ENCODE measurements around the gene SEMA6D. TPM values are rescaled to one million over a fixed set of nuclear protein-coding genes. Genes with fewer than 3 reads are reported as not detected.

The SEMA6D gene
- total and polyA plus RNA-seq, 2 donors (not counting 3 experiments of a cell fraction or from before 2014, with no cell fraction given): 16.3 to 22.5 TPM

GRCh38 chr15:47696351-47696750 is 21.0 kb upstream of the SEMA6D start:
- Histone ChIP-seq H3K79me2 (ENCODE audit: control insufficient read depth, insufficient read depth, low read length) (no peaks in the 10 kb centered on the region), H3K9me1 (replicated peaks; ENCODE audit: control insufficient read depth, extremely low read depth, insufficient read depth, low read length) (no peaks in the 10 kb centered on the region), H3K4me3 (replicated peaks in 1 of 3; ENCODE audit: insufficient read depth in 1 of 3, low read depth in 1 of 3, low read length in 3 of 3) (no peak overlapping the region), H3K27ac (ENCODE audit: insufficient read depth, low read depth, low read length) (no peak overlapping the region), H3K36me3 (ENCODE audit: control insufficient read depth in 2 of 2, extremely low read depth in 1 of 2, insufficient read depth in 2 of 2, low read length in 2 of 2) (no peaks in the 10 kb centered on the region), H3K9ac (replicated peaks; ENCODE audit: extremely low read depth, insufficient read depth, low read length) (no peak overlapping the region), H2AFZ (ENCODE audit: low read depth, low read length) (no peak overlapping the region), H3K9me3 (replicated peaks; ENCODE audit: control insufficient read depth, insufficient read depth, low read length) (no peaks in the 10 kb centered on the region), H3K4me2 (ENCODE audit: insufficient read depth, low read length) (no peak overlapping the region), H4K20me1 (replicated peaks; ENCODE audit: control insufficient read depth, extremely low read depth, insufficient read depth, low read length) (no peaks in the 10 kb centered on the region), H3K27me3 (ENCODE audit: control insufficient read depth in 2 of 2, insufficient read depth in 2 of 2, low read length in 2 of 2) (no peaks in the 10 kb centered on the region), H3K4me1 (ENCODE audit: control insufficient read depth, extremely low read depth, insufficient read depth, low read length) (no peaks in the 10 kb centered on the region)
- CTCF ChIA-PET: no interaction called here
- dilution Hi-C loops (cut with MboI; ENCODE audit: extremely low pct_ligation_motif_present, low sequenced_read_pairs): no loop called here
- FAIRE-seq: no peak
- POLR2A ChIA-PET: no interaction called here
- TF ChIP-seq, protein P1, sequence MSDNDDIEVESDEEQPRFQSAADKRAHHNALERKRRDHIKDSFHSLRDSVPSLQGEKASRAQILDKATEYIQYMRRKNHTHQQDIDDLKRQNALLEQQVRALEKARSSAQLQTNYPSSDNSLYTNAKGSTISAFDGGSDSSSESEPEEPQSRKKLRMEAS (IDR thresholded peaks at IDR 0.05; ENCODE audit: insufficient read depth, insufficient read length): no peak
- no peak for TF ChIP-seq EZH2 (IDR thresholded peaks at IDR 0.05; ENCODE audit: borderline replicate concordance, low read depth, low read length, severe bottlenecking)
- BruUV-seq (replicated peaks): no TSS peak
- no peak for DNase-seq (ENCODE audit: low read depth, low spot score)
- intact Hi-C loops (cut with micrococcal nuclease): no loop called here

DNA sequence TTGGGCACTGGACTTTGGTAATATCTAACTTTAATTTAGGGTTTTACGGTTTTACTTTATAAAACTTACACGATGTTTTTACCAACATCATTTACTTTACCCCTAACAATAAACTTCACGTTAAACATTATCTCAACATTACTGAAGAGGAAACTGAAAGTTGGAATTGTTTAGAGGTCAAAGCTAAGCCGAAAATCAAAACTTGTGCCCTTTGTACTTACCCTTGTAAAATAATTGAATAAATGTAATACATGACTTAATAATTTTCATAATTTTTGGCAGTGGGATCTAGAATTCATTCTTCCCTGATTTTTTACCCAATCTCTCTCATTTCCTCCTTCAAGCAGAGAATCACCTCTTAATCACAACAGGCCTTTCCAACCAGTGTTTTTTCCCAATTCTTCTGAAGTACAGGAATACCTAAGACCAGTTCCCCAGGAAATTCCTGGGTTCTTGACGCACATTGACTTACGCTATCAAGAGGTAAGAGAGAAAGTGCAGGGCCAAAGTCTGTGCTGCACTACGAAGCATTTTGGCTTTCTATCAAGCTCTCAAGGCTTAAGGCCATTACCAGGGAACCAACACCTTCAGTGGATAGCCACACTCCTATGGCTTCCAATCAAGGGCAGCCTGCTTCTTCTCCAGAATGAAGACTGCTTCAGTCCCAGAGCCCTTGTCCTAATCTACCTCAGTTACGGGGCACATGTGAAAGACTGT is 11.9 kb upstream of the SEMA6D start:
- H3K4me2 ChIP-seq (ENCODE audit: insufficient read depth, low read length): no peak overlapping the region
- no peaks in the 10 kb centered on the region for H4K20me1 ChIP-seq (replicated peaks; ENCODE audit: control insufficient read depth, extremely low read depth, insufficient read depth, low read length)
- no peaks in the 10 kb centered on the region for H3K27me3 ChIP-seq (ENCODE audit: control insufficient read depth in 2 of 2, insufficient read depth in 2 of 2, low read length in 2 of 2)
- no peaks in the 10 kb centered on the region for H3K9me1 ChIP-seq (replicated peaks; ENCODE audit: control insufficient read depth, extremely low read depth, insufficient read depth, low read length)
- CTCF ChIA-PET: interaction anchor here (1.8 kb wide), 1 partner anchor 12 kb away, joined by 7 read pairs; the partner anchor contains the start of gene SEMA6D
- no peak for DNase-seq (ENCODE audit: low read depth, low spot score)
- H3K9me3 ChIP-seq (replicated peaks; ENCODE audit: control insufficient read depth, insufficient read depth, low read length): no peaks in the 10 kb centered on the region
- TF ChIP-seq GATA2 (IDR thresholded peaks at IDR 0.05; ENCODE audit: insufficient read depth, insufficient read length, low read depth, low read length): no peak
- TF ChIP-seq, protein P1 (IDR thresholded peaks at IDR 0.05; ENCODE audit: insufficient read depth, insufficient read length): no peak
- TF ChIP-seq MYC (IDR thresholded peaks at IDR 0.05; ENCODE audit: low read depth, low read length): no peak
- no peak for TF ChIP-seq CTCF (IDR thresholded peaks at IDR 0.05; ENCODE audit: extremely low read depth in 1 of 2, insufficient read depth in 1 of 2, low read depth in 1 of 2, low read length in 2 of 2)
- no peak for TF ChIP-seq EZH2 (IDR thresholded peaks at IDR 0.05; ENCODE audit: borderline replicate concordance, low read depth, low read length, severe bottlenecking)
- no peak for TF ChIP-seq POLR2AphosphoS5 (IDR thresholded peaks at IDR 0.05; ENCODE audit: insufficient read depth, low read depth, low read length)
- no peak for TF ChIP-seq POLR2A (IDR thresholded peaks at IDR 0.05; ENCODE audit: low read depth, low read length)
- TF ChIP-seq JUN (IDR thresholded peaks at IDR 0.05; ENCODE audit: borderline replicate concordance, insufficient read depth, insufficient read length, low read depth): no peak
- no peak for TF ChIP-seq FOS (IDR thresholded peaks at IDR 0.05; ENCODE audit: borderline replicate concordance, insufficient read depth, low read length)
- no peak overlapping the region for H3K9ac ChIP-seq (replicated peaks; ENCODE audit: extremely low read depth, insufficient read depth, low read length)
- no peak for FAIRE-seq
- H3K4me3 ChIP-seq (replicated peaks in 1 of 3; ENCODE audit: insufficient read depth in 1 of 3, low read depth in 1 of 3, low read length in 3 of 3): no peak overlapping the region
- H3K27ac ChIP-seq (ENCODE audit: insufficient read depth, low read depth, low read length): no peak overlapping the region
- peaks cover 10% of the 10 kb centered on the region for H3K4me1 ChIP-seq (ENCODE audit: control insufficient read depth, extremely low read depth, insufficient read depth, low read length)
- H3K36me3 ChIP-seq (ENCODE audit: control insufficient read depth in 2 of 2, extremely low read depth in 1 of 2, insufficient read depth in 2 of 2, low read length in 2 of 2): no peaks in the 10 kb centered on the region
- H2AFZ ChIP-seq (ENCODE audit: low read depth, low read length): no peak overlapping the region
- no TSS peak for BruUV-seq (replicated peaks)
- intact Hi-C loops (cut with micrococcal nuclease) (no loop called here), dilution Hi-C loops (cut with MboI; ENCODE audit: extremely low pct_ligation_motif_present, low sequenced_read_pairs) (no loop called here)
- POLR2A ChIA-PET: no interaction called here
- H3K79me2 ChIP-seq (ENCODE audit: control insufficient read depth, insufficient read depth, low read length): no peaks in the 10 kb centered on the region

Data from endothelial cell of umbilical vein (primary cell).